ENCODE data around the gene RNF215.
A peak's percentile ranks its signal among the peaks of the same experiment; 100 is the strongest.
"Not testable (repeated sequence)": the region's sequence is repeated elsewhere in the genome, so short reads cannot be mapped to it uniquely, and the experiment has no call there.

RNF215 gene

DNA sequence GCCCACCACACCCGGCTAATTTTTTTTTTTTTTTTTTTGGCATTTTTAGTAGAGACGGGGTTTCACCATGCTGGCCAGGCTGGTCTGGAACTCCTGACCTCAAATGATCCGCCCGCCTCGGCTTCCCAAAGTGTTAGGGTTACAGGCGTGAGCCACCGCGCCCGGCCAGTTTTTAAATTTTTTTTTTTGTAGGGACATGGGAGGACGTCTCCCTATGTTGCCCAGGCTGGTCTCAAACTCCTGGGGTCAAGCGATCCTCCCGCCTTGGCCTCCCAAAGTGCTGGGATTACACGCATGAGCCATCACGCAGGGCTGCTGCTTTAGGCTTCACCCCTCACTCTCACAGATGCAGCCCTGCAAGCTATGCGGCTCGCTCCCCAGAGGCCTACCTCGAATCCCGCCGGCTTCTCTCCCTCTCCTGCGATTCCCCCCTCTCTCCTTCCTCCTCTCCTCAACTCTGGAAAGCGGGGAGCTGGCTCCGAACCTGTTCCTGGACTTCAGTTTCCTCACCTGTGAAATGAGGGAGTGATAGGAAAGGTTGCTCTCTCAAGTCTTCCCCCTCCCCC is 29.5 kb downstream of the RNF215 start:
- no peak for DNase-seq

GRCh38 chr22:30357236-30357570 is 30.0 kb downstream of the RNF215 start:
- DNase-seq, result no peak

DNA sequence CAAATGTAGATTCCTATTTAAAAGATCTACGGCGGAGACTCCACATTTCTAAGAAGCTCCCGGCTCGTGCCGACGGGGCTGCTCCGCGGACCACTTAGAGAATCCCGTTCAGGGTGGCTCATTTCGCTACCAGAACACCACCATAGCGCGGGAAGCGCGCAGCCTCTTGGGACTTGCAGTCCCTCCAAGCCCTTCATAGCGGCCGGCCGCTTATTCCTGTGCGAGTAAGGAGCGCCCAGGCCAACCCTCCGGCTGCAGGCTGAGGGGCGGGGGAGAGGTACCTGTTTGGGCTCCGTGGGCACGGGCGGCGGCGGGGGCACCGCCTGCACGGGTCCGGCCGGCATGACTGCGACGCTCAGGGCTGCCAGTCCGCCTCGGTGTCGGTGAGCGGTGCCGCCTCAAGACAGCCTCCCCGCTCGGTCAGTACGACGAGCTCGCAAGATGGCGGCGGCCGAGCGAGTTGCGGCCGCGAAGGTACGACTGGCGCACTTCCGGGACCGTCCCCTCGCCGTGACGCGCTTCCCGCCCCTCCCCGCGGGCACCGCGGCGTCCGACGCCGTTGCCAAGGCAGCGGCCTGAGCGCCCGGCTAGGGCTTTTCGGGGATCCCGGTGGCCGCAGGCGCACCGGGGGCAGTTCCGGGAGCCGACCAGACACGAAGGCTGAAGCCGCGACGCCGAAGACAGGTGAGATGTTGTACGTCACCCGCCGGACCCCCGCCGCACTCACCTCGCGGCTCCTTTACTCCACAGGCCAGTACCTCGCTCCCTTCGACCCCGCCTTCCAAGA is 30.6 kb downstream of the RNF215 start, which contains the start of the genes CCDC157 and SF3A1:
Gene CCDC157, plus strand, starts transcription at position 559 of the 787 bp plus-strand sequence. CDS start 8,994 bp downstream, outside the sequence.
Gene SF3A1, minus strand, starts transcription at position 446 of the 787 bp plus-strand sequence. Its CDS starts 102 bp downstream, at position 344.
- DNase-seq, result peak; percentile 88 to 94

GRCh38 chr22:30354644-30355043 is 32.6 kb downstream of the RNF215 start:
- DNase-seq, result no peak

GRCh38 chr22:30351226-30351625 is 36.0 kb downstream of the RNF215 start:
- DNase-seq, result no peak

GRCh38 chr22:30348809-30349208 is 38.4 kb downstream of the RNF215 start:
- no peak for DNase-seq

- DNase-seq, result no peak
Observed at GRCh38 chr22:30348404-30348803, 38.8 kb downstream of the RNF215 start.

- DNase-seq, result no peak
Observed at GRCh38 chr22:30347255-30347892, 39.8 kb downstream of the RNF215 start.

GRCh38 chr22:30344447-30345200 is 42.6 kb downstream of the RNF215 start:
- DNase-seq, result no peak

DNA sequence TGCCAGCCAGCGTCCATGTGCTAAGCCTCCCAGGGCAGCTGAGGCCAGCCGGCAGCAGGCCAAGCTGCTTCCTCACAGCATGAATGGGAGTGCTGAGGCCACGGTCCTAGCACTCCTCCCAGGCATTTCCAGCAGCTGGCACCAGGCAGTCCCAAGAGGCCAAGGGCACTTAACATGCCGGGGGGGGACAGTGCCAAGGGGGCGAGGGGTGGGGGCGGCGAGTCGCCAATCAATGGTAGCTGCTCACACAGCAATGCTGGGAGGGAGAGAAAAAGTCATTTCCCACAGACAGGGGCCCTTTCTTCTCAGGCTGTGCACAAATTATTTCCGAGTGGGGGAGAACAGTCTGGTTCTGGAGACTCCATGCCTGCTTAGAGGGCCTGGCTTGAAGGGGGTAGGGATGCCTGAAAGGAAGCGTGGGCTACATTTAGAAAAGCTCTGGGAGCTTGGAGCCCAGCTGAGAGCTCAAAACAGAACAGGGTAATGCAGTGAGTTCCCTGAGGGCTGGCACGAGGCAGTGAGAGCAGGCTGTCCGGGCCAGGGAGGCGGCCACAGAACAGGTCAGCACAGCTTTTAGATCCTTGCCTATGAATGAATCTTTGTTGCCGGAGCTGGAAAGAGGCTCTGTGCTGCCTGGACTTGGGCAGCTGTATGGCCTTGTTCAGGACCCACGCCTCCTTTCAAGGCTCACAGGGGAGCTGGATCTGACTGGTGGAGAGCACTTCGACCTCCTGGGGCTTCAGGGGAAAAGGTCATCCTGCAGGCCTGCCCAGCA is 46.1 kb downstream of the RNF215 start:
- DNase-seq, result no peak

DNA sequence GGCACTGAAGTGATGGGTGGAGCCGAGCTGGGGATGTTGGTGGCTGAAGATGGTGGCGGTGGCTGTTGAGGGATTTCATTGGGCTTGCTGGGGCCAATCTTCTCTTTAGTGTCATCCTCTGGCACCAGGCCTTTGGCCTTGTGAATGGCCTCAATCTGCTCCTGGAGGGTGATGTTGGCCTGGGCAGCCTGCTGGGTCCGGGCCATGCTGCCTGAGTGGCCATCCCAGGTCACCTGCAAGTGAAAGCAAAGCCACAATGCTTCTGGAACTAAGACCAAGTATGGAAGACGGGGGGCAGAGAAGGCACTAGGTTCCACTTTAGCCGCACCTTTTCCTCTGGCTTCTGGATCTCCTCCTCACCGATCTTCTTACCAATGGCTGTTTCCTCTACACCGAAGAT is 48.4 kb downstream of the RNF215 start:
- DNase-seq, result no peak

DNA sequence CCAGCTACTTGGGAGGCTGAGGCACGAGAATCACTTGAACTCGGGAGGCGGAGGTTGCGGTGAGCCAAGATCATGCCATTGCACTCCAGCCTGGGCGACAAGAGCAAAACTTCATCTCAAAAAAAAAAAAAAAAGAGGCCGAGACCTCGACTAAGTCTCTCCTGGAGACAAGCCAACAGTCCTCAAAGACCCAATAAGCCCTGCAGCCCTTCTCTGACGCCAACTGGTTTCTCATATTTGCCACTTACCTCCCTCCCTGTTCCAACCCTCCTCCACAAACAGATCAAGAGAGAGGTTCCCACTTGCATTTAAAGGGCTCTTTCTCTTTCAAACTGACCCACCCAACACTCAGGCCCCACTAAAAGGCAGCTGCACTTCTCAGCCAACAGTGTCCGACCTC is 48.9 kb downstream of the RNF215 start:
- DNase-seq, result not testable (repeated sequence)

- no peak for DNase-seq
Observed at GRCh38 chr22:30337461-30337778, 49.8 kb downstream of the RNF215 start.

DNA sequence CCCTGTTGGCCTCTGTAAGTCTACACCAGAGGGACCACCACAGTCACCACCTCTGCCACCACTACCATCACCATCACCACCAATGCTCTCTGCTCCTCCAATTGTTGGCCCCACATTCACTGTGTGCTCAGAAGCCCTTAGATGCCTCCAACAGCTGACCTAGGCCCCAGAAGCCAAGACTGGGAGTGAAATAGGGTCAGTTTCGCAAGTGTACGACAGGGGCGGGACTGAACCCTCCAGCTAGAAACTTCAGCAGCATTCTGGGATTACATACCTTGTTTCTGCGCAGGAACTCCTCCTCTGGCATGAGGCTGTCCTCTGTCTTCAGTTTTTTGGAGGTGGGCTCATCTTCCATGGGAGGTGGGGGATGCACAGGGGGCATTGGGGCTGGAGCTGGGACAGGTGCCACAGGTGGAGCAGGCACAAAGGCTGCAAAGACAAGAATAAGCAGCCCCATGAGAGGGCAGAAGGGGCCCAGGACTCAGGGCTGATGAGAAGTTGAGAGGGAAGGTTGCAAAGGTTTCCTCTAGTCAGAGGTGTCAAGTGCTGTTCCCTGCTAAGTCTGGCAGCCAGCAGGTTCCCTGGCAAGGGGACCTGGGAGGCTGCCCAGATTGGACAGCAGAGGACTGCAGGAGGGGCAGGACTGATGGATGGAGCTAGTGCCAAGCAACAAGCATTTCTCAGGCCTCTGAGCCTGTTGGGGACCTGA is 50.3 kb downstream of the RNF215 start:
- no peak for DNase-seq

DNA sequence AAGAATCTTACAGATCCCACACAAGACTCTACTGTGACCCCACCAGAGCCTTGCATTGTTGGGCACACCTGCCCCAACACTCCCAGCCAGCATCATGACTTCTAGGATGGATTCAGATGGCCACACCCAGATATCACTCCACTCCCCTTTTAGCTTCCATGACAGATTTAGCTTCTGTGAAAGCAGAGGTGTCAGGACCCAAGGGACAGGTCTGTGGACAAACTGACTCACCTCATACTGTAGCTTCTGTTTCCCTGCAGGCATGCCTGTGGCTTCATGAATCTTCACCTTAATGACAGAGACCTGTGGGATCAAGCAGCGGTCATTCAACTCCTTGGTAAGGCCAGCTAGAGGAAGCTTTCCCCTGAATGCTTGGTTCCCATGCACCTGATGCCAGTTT is 52.0 kb downstream of the RNF215 start:
- no peak for DNase-seq

DNA sequence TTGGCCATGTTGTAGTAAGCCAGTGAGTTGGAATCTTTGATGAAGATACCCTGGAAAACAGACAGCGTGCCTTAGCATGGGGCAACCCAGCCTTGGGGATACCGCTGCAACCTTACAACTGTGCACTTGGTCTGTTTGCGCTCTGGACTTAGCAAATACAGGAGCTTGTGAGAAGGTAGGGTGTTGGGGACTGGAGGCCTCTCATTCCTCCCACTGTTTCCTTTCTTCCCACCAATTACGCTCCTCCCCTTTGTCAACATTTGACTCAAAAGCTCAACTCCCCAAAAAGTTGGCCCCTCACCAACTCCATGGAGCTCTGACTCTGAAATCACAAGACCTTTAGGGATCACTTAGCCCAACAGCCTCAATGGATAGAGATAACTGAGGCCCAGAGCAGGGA is 52.6 kb downstream of the RNF215 start:
- no peak for DNase-seq

DNA sequence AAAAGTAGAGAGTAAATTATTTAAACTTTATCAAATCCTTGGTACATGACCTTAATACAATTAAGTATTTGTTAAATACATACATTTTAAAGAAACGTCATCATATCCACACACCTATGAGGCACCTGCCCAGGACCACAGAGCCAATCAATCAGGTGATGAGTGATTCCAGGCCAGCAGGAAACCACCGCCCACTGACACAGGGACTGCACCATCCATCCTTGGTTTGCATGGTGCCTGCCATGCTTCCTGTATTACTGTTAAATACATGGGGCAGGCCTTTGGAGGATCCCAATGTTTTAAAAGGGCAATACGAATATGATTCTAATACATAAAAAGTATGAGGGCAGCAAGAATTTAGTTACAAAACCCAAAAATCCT is 53.5 kb downstream of the RNF215 start:
- no peak for DNase-seq

GRCh38 chr22:30332994-30333706 is 54.1 kb downstream of the RNF215 start:
- DNase-seq, result no peak

DNA sequence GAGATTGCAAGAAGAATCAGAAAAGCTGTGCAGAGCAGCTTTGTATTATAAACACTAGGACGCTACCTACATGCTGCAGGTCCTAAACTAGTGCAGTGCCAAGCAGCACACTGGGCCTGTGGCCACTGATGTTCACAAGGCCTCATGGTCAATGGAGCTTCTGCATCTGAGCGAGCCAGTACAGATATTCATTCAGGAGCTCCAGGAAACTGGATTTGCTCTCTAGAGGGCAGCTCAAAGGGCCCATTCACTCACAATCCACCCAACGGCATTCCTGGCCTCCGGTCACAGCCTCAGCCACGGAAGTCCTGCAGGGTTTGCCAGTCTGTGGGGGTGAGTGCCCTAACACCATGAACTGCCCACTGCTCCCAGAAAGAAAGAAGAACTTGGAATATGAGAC is 54.7 kb downstream of the RNF215 start:
- no peak for DNase-seq
